Brain microvascular endothelial cell (primary cell): ENCODE data around the gene MECR.

ENCODE experiments used
- DNase-seq: peaks from one replicate; pipeline ENCODE4 v3.0.0-alpha.2; 2020
- H3K27ac ChIP-seq: fragments of 250-450 bp; sonication (Bioruptor Pico); 2 replicates; pipeline ENCODE4 v1.5.1; 2020; ENCODE audit warnings: mild to moderate bottlenecking, moderate library complexity
- H3K27me3 ChIP-seq: fragments of 250-450 bp; sonication (Bioruptor Pico); replicated peaks from 2 replicates; pipeline ENCODE4 v1.5.1; 2020; ENCODE audit warnings: mild to moderate bottlenecking
- H3K36me3 ChIP-seq: fragments of 250-450 bp; sonication (Bioruptor Pico); replicated peaks from 2 replicates; pipeline ENCODE4 v1.5.1; 2020; ENCODE audit warnings: mild to moderate bottlenecking
- H3K4me3 ChIP-seq: 2 replicates; pipeline ENCODE4 v1.5.1; 2011; ENCODE audit warnings: low read depth, mild to moderate bottlenecking, control low read depth, low read length, moderate library complexity
- in situ Hi-C: cut with HindIII; loops from 2 replicates; pipeline ENCODE4 v1.10.0; 2017; ENCODE audit warnings: low sequenced_read_pairs, low pct_ligation_motif_present
- TF ChIP-seq, protein P1 (sequence below): IDR thresholded peaks from 2 replicates; pipeline ENCODE4 v1.5.1; 2011; ENCODE audit warnings: low read depth, mild to moderate bottlenecking, moderate library complexity, low read length, control low read depth, inconsistent platforms; ENCODE audit errors: missing control alignments

Gene MECR

DNA sequence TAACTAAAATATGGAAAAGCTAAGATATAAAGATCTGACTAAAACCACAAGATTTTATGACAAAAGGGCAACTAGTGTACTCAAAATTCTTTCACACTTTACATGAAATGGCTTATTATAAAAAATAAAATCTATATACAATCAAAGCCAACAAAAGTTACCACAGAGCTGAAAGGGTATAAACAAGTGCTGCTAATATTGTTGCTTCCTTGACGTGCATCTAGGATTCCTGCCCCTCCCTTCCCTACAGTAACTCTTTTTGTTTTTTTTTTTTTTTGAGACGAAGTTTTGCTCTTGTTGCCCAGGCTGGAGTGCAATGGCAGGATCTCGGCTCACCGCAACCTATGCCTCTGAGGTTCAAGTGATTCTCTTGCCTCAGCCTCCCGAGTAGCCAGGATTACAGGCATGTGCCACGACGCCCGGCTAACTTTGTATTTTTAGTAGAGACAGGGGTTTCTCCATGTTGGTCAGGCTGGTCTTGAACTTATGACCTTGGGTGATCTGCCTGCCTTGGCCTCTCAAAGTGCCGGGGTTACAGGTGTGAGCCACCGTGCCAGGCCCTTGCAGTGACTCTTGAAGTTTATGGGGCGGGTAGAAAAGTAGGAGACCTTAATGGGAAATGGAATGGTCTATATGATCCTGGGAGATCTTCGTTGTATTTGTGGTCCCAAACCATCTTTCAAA is 53.6 kb downstream of the MECR start:
- in situ Hi-C loops: no loop called here
- Histone ChIP-seq H3K27ac (no peak overlapping the region), H3K4me3 (no peak overlapping the region), H3K36me3 (peaks cover 8% of the 10 kb centered on the region), H3K27me3 (no peaks in the 10 kb centered on the region)
- DNase-seq: no peak
- TF ChIP-seq, protein P1, sequence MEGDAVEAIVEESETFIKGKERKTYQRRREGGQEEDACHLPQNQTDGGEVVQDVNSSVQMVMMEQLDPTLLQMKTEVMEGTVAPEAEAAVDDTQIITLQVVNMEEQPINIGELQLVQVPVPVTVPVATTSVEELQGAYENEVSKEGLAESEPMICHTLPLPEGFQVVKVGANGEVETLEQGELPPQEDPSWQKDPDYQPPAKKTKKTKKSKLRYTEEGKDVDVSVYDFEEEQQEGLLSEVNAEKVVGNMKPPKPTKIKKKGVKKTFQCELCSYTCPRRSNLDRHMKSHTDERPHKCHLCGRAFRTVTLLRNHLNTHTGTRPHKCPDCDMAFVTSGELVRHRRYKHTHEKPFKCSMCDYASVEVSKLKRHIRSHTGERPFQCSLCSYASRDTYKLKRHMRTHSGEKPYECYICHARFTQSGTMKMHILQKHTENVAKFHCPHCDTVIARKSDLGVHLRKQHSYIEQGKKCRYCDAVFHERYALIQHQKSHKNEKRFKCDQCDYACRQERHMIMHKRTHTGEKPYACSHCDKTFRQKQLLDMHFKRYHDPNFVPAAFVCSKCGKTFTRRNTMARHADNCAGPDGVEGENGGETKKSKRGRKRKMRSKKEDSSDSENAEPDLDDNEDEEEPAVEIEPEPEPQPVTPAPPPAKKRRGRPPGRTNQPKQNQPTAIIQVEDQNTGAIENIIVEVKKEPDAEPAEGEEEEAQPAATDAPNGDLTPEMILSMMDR: no peak

DNA sequence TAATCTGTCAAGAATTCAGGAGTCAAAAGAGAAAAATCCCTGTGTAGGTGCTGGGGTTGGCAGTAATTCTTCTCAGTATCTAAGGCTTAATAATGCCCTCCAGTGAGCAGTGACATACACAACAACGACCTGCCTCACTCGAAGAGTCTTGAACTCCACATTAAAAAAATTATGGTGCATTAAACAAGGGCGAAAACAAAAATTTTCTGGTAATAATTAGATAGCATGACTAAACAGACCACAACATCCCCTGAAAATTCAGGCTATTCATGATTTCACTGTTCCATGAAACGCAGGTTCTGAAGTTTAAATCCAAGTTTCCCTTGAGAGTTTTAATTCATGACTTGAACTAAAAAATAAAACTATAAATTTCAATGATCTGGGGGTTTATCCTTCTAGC is 54.2 kb downstream of the MECR start:
- H3K27ac ChIP-seq: no peak overlapping the region
- no peak for DNase-seq
- no peaks in the 10 kb centered on the region for H3K27me3 ChIP-seq
- peaks cover 8% of the 10 kb centered on the region for H3K36me3 ChIP-seq
- in situ Hi-C loops: no loop called here
- TF ChIP-seq, protein P1: no peak
- H3K4me3 ChIP-seq: no peak overlapping the region

DNA sequence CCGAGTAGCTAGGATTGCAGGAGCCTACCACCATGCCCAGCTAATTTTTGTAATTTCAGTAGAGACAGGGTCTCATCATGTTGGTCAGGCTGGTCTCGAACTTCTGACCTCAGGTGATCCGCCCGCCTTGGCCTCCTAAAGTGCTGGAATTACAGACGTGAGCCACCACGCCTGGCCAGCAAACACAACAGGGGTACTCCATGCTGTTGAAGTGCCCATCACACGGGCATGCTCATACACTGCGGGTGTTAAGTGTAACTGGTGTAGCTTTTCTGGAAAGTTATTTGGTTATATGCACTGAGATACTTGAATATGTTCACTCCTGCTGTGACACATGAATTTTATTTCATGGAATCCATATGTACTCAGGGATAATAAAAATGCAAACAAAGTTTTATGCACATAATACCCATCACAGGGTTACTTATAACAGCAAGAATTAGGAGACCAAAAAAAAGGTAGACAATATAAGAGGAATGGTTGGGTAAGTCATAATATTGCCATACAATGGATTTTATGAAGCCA is 58.3 kb downstream of the MECR start:
- TF ChIP-seq, protein P1: no peak
- in situ Hi-C loops: no loop called here
- H3K27ac ChIP-seq: no peak overlapping the region
- DNase-seq: no peak
- peaks cover 7% of the 10 kb centered on the region for H3K36me3 ChIP-seq
- H3K4me3 ChIP-seq: no peak overlapping the region
- no peaks in the 10 kb centered on the region for H3K27me3 ChIP-seq

DNA sequence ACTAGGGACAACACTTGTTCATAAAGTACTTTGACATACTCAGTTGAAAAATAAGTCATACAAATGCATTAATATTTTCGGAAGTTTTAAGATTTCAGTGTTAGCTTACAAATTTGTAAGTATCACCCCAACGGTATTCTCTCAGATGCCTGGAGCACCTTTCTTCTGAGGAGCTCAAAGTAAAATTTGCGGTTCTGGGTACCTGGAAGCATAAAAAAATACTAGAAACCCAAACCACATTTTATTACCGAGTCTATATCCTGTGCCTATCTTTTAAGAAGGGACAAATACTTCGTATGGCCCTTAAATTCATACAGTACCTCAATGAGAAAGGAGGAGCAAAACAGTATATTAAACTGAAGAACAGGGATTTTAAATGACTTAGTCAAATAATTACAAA is 59.2 kb downstream of the MECR start:
- H3K27ac ChIP-seq: no peak overlapping the region

DNA sequence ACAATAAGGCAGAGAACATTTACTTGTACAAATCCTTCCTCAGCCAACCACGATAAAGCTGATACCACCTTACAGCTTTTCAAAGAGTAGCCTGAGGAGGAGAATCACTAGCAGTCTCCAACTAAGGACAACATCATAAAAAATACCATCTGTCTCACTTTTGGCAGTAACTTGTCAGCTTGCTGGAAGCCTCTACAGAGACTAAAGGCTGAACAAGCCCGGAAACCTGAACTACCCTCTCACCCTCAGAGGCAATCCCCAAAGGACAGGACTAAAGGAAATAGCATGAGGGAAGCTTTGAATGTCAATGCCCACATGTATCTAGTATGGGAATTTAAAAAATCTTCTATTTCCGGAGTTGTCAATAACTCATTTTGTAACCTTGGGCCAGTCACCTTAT is 59.6 kb downstream of the MECR start:
- TF ChIP-seq, protein P1: no peak
- in situ Hi-C loops: no loop called here
- Histone ChIP-seq H3K36me3 (peaks cover 16% of the 10 kb centered on the region), H3K4me3 (no peak overlapping the region), H3K27me3 (no peaks in the 10 kb centered on the region), H3K27ac (no peak overlapping the region)
- DNase-seq: no peak

More for the DNA sequence above, 59.2 kb downstream of the MECR start:
- TF ChIP-seq, protein P1: no peak
- H3K27me3 ChIP-seq: no peaks in the 10 kb centered on the region
- in situ Hi-C loops: no loop called here
- no peak for DNase-seq
- no peak overlapping the region for H3K4me3 ChIP-seq
- H3K36me3 ChIP-seq: peaks cover 11% of the 10 kb centered on the region

DNA sequence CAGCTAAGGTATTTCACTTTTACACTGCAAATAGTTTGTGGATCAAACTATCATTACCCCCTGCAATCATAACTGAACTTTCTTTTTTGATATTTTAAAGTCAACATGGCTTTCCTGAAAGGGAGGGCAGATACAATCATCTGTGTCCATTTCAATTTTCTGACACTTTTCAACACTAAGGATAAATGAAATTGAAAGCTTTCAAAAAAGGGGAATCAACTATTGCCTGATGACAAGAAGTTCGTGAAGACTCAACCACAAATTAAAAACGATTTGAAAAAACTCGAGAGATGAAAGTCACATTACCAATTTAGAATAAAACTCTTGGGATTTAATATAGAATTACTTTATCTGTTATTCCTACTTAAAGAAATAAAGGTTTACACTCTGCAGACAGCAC is 60.8 kb downstream of the MECR start:
- in situ Hi-C loops: no loop called here
- no peak overlapping the region for H3K4me3 ChIP-seq
- H3K27me3 ChIP-seq: no peaks in the 10 kb centered on the region
- H3K27ac ChIP-seq: no peak overlapping the region
- H3K36me3 ChIP-seq: peaks cover 24% of the 10 kb centered on the region
- TF ChIP-seq, protein P1: no peak
- DNase-seq: no peak
